ENCODE results near the gene PCDHA11. TPM values are rescaled to one million over a fixed set of nuclear protein-coding genes. Genes with fewer than 3 reads are reported as not detected.

PCDHA11 gene
- total RNA-seq, 2 experiments from 2014 or later, result not detected

- POLR2A ChIA-PET, result no interaction called here
Measured at GRCh38 chr5:140883927-140884697, 15.4 kb downstream of the PCDHA11 start.

GRCh38 chr5:140916325-140916724 is 47.6 kb downstream of the PCDHA11 start:
- ChIA-PET POLR2A (no interaction called here), CTCF (no interaction called here)

More at GRCh38 chr5:140883927-140884697, 15.4 kb downstream of the PCDHA11 start:
- CTCF ChIA-PET, result no interaction called here

Other genes starting within 250 kb of the PCDHA11 start
- under 1 TPM; 0.44 to 0.70 TPM for gene CD14, start 235.8 kb upstream of the PCDHA11 start, total RNA-seq
- gene TMCO6, start 229.5 kb upstream of the PCDHA11 start, total RNA-seq, result 10 to 100 TPM; 34.6 to 35.3 TPM
- gene NDUFA2, start 221.3 kb upstream of the PCDHA11 start, total RNA-seq, result 10 to 100 TPM; 70.9 to 76.7 TPM
- 10 to 100 TPM; 89.9 to 96.8 TPM for gene IK, start 221.1 kb upstream of the PCDHA11 start, total RNA-seq
- gene WDR55, start 204.1 kb upstream of the PCDHA11 start, total RNA-seq, result 10 to 100 TPM; 41.0 to 41.3 TPM
- 1 to 10 TPM; 3.2 to 3.4 TPM for gene DND1, start 195.4 kb upstream of the PCDHA11 start, total RNA-seq
- gene HARS1, start 177.6 kb upstream of the PCDHA11 start, total RNA-seq, result 100 to 1,000 TPM; 100 to 101 TPM
- gene HARS2, start 177.5 kb upstream of the PCDHA11 start, total RNA-seq, result 10 to 100 TPM; 22.6 to 25.8 TPM
- 10 to 100 TPM; 69.5 to 73.0 TPM for gene ZMAT2, start 168.5 kb upstream of the PCDHA11 start, total RNA-seq
- not detected for gene PCDHA1, start 82.8 kb upstream of the PCDHA11 start, total RNA-seq
- not detected for gene PCDHA2, start 74.1 kb upstream of the PCDHA11 start, total RNA-seq
- not detected for gene PCDHA3, start 67.9 kb upstream of the PCDHA11 start, total RNA-seq
- not detected for gene PCDHA4, start 61.9 kb upstream of the PCDHA11 start, total RNA-seq
- not detected for gene PCDHA5, start 47.3 kb upstream of the PCDHA11 start, total RNA-seq
- not detected for gene PCDHA6, start 41.0 kb upstream of the PCDHA11 start, total RNA-seq
- not detected for gene PCDHA7, start 34.7 kb upstream of the PCDHA11 start, total RNA-seq
- gene PCDHA8, start 27.8 kb upstream of the PCDHA11 start, total RNA-seq, result not detected
- gene PCDHA9, start 20.6 kb upstream of the PCDHA11 start, total RNA-seq, result not detected
- not detected for gene PCDHA10, start 13.1 kb upstream of the PCDHA11 start, total RNA-seq
- not detected for gene PCDHA12, start 6.4 kb downstream of the PCDHA11 start, total RNA-seq
- not detected for gene PCDHA13, start 13.2 kb downstream of the PCDHA11 start, total RNA-seq
- not detected for gene PCDHAC1, start 57.3 kb downstream of the PCDHA11 start, total RNA-seq
- not detected for gene PCDHAC2, start 97.5 kb downstream of the PCDHA11 start, total RNA-seq
- not detected for gene PCDHB1, start 182.4 kb downstream of the PCDHA11 start, total RNA-seq
- not detected for gene PCDHB2, start 225.7 kb downstream of the PCDHA11 start, total RNA-seq
- gene PCDHB3, start 231.5 kb downstream of the PCDHA11 start, total RNA-seq, result not detected